A673 (cell line): ENCODE measurements around the gene CFI. TPM values are rescaled to one million over a fixed set of nuclear protein-coding genes. Genes with fewer than 3 reads are reported as not detected.

Experiments
- BruUV-seq: library from RNA; stranded (reverse); fragments of 400-500 nt; replicated peaks from 2 replicates; lab custom pipeline; 2021; lab: Mats Ljungman, UMichigan
- CTCF ChIA-PET: fragments of 300-600 bp; sonication (Branson Sonifier 250); formaldehyde crosslinking; loops from one replicate; lab custom pipeline; 2022; ENCODE audit warnings: antibody characterized with exemption; lab: Charles Lee
- POLR2A ChIA-PET: fragments of 300-600 bp; sonication (Branson Sonifier 250); formaldehyde crosslinking; loops from one replicate; lab custom pipeline; 2022; ENCODE audit warnings: antibody characterized with exemption; ENCODE audit not compliant: low non-redundant PET; lab: Charles Lee
- DNase-seq: peaks from one replicate; pipeline ENCODE4 v3.0.0-alpha.2; 2015; ENCODE audit warnings: low spot score
- H3K27ac ChIP-seq: fragments of 200-600 bp; sonication (generic); 2 replicates; pipeline ENCODE4 v1.5.1; 2016; ENCODE audit warnings: mixed run types, low read depth, mild to moderate bottlenecking, mixed read lengths, antibody characterized with exemption, low read length; ENCODE audit not compliant: poor library complexity, severe bottlenecking
- H3K27me3 ChIP-seq: fragments of 200-600 bp; sonication (generic); replicated peaks from 2 replicates; pipeline ENCODE4 v1.6.1; 2017; ENCODE audit warnings: mixed run types, low read depth, mild to moderate bottlenecking, mixed read lengths, antibody characterized with exemption, low read length; ENCODE audit not compliant: insufficient read depth, poor library complexity
- H3K36me3 ChIP-seq: fragments of 200-600 bp; sonication (generic); 2 replicates; pipeline ENCODE4 v1.6.1; 2016; ENCODE audit warnings: mixed run types, mild to moderate bottlenecking, mixed read lengths, antibody characterized with exemption, low read length; ENCODE audit not compliant: insufficient read depth, poor library complexity, severe bottlenecking
- H3K4me1 ChIP-seq: fragments of 200-600 bp; sonication (generic); 2 replicates; pipeline ENCODE4 v1.6.1; 2017; ENCODE audit warnings: mixed run types, mild to moderate bottlenecking, mixed read lengths, antibody characterized with exemption, low read length; ENCODE audit not compliant: insufficient read depth, poor library complexity, severe bottlenecking
- H3K4me3 ChIP-seq: fragments of 200-600 bp; sonication (generic); 2 replicates; pipeline ENCODE4 v1.5.1; 2016; ENCODE audit warnings: low read depth, mixed run types, mild to moderate bottlenecking, mixed read lengths, low read length; ENCODE audit not compliant: poor library complexity, severe bottlenecking
- H3K9me3 ChIP-seq: fragments of 200-600 bp; sonication (generic); 2 replicates; pipeline ENCODE4 v1.6.1; 2016; ENCODE audit warnings: mixed run types, low read depth, mild to moderate bottlenecking, mixed read lengths, antibody characterized with exemption, low read length; ENCODE audit not compliant: poor library complexity, severe bottlenecking
- CTCF ChIP-seq: fragments of 300-800, 200-600 bp; sonication (generic); conservative IDR thresholded peaks from 2 replicates; pipeline ENCODE4 v1.5.1; 2017; ENCODE audit warnings: low read depth, mild to moderate bottlenecking, antibody characterized with exemption, low read length, moderate library complexity, mixed read lengths
- EZH2 ChIP-seq: fragments of 200-600 bp; sonication (generic); IDR thresholded peaks from 2 replicates; pipeline ENCODE4 v1.6.1; 2017; ENCODE audit warnings: borderline replicate concordance, low read depth, mild to moderate bottlenecking, mixed read lengths, antibody characterized with exemption, low read length; ENCODE audit not compliant: poor library complexity, severe bottlenecking
- intact Hi-C: fragments of 100-400 bp; cut with micrococcal nuclease; formaldehyde crosslinking; loops from one replicate; pipeline ENCODE4 v1.10.0; 2022; ENCODE audit not compliant: unreplicated experiment
- total RNA-seq: library from RNA; stranded (reverse); gene quantifications from 2 replicates; pipeline ENCODE4 v1.2.3, GENCODE V29; 2021

Gene CFI
- total RNA-seq, 1 experiment from 2014 or later: 0.86 TPM

GRCh38 chr4:109764789-109765402 is 36.9 kb downstream of the CFI start:
- TF ChIP-seq EZH2 (no peak), CTCF (no peak)
- ChIA-PET POLR2A (no interaction called here), CTCF (no interaction called here)
- Histone ChIP-seq H3K9me3 (no peaks in the 10 kb centered on the region), H3K4me1 (no peaks in the 10 kb centered on the region), H3K27ac (no peak overlapping the region), H3K27me3 (peaks cover 4% of the 10 kb centered on the region), H3K4me3 (no peak overlapping the region), H3K36me3 (no peaks in the 10 kb centered on the region)
- no TSS peak for BruUV-seq
- intact Hi-C loops: no loop called here
- no peak for DNase-seq

GRCh38 chr4:109764376-109764775 is 37.4 kb downstream of the CFI start:
- H3K27me3 ChIP-seq: no peaks in the 10 kb centered on the region
- H3K27ac ChIP-seq: no peak overlapping the region
- no peaks in the 10 kb centered on the region for H3K4me1 ChIP-seq
- DNase-seq: no peak
- no peak overlapping the region for H3K4me3 ChIP-seq
- BruUV-seq: no TSS peak
- POLR2A ChIA-PET: no interaction called here
- CTCF ChIA-PET: no interaction called here
- intact Hi-C loops: no loop called here
- no peaks in the 10 kb centered on the region for H3K9me3 ChIP-seq
- no peak for TF ChIP-seq EZH2
- no peak for TF ChIP-seq CTCF
- no peaks in the 10 kb centered on the region for H3K36me3 ChIP-seq

- intact Hi-C loops: no loop called here
Observed at GRCh38 chr4:109760682-109761081, 41.1 kb downstream of the CFI start.

More at GRCh38 chr4:109760682-109761081, 41.1 kb downstream of the CFI start:
- ChIA-PET CTCF (no interaction called here), POLR2A (no interaction called here)
- Histone ChIP-seq H3K36me3 (no peaks in the 10 kb centered on the region), H3K4me1 (no peaks in the 10 kb centered on the region), H3K27ac (no peak overlapping the region), H3K27me3 (no peaks in the 10 kb centered on the region), H3K4me3 (no peak overlapping the region), H3K9me3 (no peaks in the 10 kb centered on the region)
- TF ChIP-seq CTCF: no peak
- TF ChIP-seq EZH2: no peak
- DNase-seq: no peak
- BruUV-seq: no TSS peak
